SK-N-SH (cell line): ENCODE results near the gene RABGAP1L.

Source experiments
- EP300 ChIP-seq, 2 experiments: IDR thresholded peaks; 2 replicates each; pipeline versions ENCODE4 v1.4.0 to v1.6.1; 2012; ENCODE audit warnings: borderline replicate concordance in 1 of 2, low read depth in 1 of 2, low read length in 1 of 2
- RAD21 ChIP-seq: IDR thresholded peaks from 2 replicates; pipeline ENCODE4 v1.6.1; 2012; ENCODE audit warnings: mild to moderate bottlenecking, low read length
- RXRA ChIP-seq: IDR thresholded peaks from 2 replicates; pipeline ENCODE4 v1.4.0; 2012; ENCODE audit warnings: low read depth, mild to moderate bottlenecking, borderline replicate concordance
- SIN3A ChIP-seq: IDR thresholded peaks from 2 replicates; pipeline ENCODE4 v1.6.1; 2012; ENCODE audit warnings: low read depth, mild to moderate bottlenecking, low read length, moderate library complexity, borderline replicate concordance
- SMC3 ChIP-seq: IDR thresholded peaks from 2 replicates; pipeline ENCODE4 v1.6.1; 2012; ENCODE audit warnings: low read depth, low read length, improper control_type of control experiment
- TF ChIP-seq, protein P1 (sequence below): fragments of 150-350 bp; IDR thresholded peaks from 2 replicates; pipeline ENCODE4 v1.6.1; 2017; ENCODE audit warnings: antibody characterized with exemption, low read length, low read depth, borderline replicate concordance
- TF ChIP-seq, protein P2 (sequence below): fragments of 200-600 bp; sonication (generic); IDR thresholded peaks from 2 replicates; pipeline ENCODE4 v1.6.1; 2017; ENCODE audit warnings: antibody characterized with exemption, mild to moderate bottlenecking, moderate library complexity

GRCh38 chr1:174990382-174990999 lies 831.2 kb downstream of the RABGAP1L start:
- TF ChIP-seq SMC3 (no peak), RAD21 (no peak), SIN3A (no peak), EP300 (IDR thresholded peaks at IDR 0.05; ENCODE audit: borderline replicate concordance in 1 of 2, low read depth in 1 of 2, low read length in 1 of 2) (no peak), RXRA (no peak)
- TF ChIP-seq, protein P1, sequence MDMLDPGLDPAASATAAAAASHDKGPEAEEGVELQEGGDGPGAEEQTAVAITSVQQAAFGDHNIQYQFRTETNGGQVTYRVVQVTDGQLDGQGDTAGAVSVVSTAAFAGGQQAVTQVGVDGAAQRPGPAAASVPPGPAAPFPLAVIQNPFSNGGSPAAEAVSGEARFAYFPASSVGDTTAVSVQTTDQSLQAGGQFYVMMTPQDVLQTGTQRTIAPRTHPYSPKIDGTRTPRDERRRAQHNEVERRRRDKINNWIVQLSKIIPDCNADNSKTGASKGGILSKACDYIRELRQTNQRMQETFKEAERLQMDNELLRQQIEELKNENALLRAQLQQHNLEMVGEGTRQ: no peak
- TF ChIP-seq, protein P2, sequence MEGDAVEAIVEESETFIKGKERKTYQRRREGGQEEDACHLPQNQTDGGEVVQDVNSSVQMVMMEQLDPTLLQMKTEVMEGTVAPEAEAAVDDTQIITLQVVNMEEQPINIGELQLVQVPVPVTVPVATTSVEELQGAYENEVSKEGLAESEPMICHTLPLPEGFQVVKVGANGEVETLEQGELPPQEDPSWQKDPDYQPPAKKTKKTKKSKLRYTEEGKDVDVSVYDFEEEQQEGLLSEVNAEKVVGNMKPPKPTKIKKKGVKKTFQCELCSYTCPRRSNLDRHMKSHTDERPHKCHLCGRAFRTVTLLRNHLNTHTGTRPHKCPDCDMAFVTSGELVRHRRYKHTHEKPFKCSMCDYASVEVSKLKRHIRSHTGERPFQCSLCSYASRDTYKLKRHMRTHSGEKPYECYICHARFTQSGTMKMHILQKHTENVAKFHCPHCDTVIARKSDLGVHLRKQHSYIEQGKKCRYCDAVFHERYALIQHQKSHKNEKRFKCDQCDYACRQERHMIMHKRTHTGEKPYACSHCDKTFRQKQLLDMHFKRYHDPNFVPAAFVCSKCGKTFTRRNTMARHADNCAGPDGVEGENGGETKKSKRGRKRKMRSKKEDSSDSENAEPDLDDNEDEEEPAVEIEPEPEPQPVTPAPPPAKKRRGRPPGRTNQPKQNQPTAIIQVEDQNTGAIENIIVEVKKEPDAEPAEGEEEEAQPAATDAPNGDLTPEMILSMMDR: no peak
